Breast epithelium (tissue), 3 donors: ENCODE results near the gene PTPN7.

Experiments used
- CTCF ChIP-seq, 3 donors: fragments of 450-650 bp; IDR thresholded peaks; one replicate each; pipeline ENCODE4 v1.5.1; 2016 to 2017; ENCODE audit warnings: antibody characterized with exemption in 3 of 3, mild to moderate bottlenecking in 3 of 3, moderate library complexity in 3 of 3
- POLR2A ChIP-seq: fragments of 450-650 bp; IDR thresholded peaks from one replicate; pipeline ENCODE4 v1.6.1; 2016; ENCODE audit warnings: antibody characterized with exemption, mild to moderate bottlenecking, moderate library complexity
- POLR2AphosphoS5 ChIP-seq, 3 donors: sonication (generic); formaldehyde crosslinking; IDR thresholded peaks; one replicate each; pipeline ENCODE4 v1.6.1; 2017; ENCODE audit warnings: antibody characterized with exemption in 3 of 3

DNA sequence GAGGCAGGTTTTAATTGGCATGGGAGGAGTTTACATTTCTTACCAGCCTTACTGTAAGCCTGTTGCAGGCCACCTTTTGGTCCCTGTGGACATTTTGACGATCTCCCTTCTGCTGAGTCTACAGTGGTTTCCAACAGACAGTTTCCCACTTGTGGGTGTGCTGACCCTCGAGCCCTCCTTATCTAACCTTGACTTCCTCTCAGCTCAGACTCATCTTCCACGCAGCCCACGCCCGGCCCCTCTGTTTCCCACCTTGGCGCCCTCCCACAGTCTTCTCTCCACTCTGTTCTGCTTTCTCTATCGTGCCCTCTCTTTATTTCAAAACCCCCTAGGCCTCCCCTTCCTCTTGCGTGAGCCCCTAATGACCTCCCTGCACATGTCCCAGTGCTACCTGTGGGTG is 9.8 kb downstream of the PTPN7 start:
- TF ChIP-seq CTCF (IDR thresholded peaks at IDR 0.05): no peak
- TF ChIP-seq POLR2A: no peak
- TF ChIP-seq POLR2AphosphoS5 (IDR thresholded peaks at IDR 0.05): no peak
